HepG2 (cell line): ENCODE measurements around the gene AUTS2. TPM values are rescaled to one million over a fixed set of nuclear protein-coding genes. Genes with fewer than 3 reads are reported as not detected.

Source experiments
- ATAC-seq: fragments of 200-7000 bp; cut with Tn5 transposase; 3 replicates; pipeline ENCODE4 v1.9.1; 2020; ENCODE audit warnings: mild to moderate bottlenecking, moderate library complexity
- BruUV-seq: library from RNA; stranded (reverse); fragments of 400-500 nt; replicated peaks from 2 replicates; lab custom pipeline; 2021; lab: Mats Ljungman, UMichigan
- CTCF ChIA-PET: fragments of 300-600 bp; formaldehyde crosslinking; extraction: SDS; loops from one replicate; lab custom pipeline; 2021; ENCODE audit warnings: low total read pairs, inconsistent platforms, low intra/inter-chr PET ratio; lab: Yijun Ruan, JAX
- POLR2A ChIA-PET: fragments of 350-600 bp; sonication (Branson Sonifier 250); formaldehyde crosslinking; loops from one replicate; lab custom pipeline; 2020; ENCODE audit warnings: antibody characterized with exemption, inconsistent platforms; lab: Yijun Ruan, JAX
- DNase-seq: peaks from one replicate; pipeline ENCODE4 v3.0.0-alpha.2; 2015; ENCODE audit warnings: low spot score
- FAIRE-seq: peaks from 3 replicates; lab custom pipeline; 2011; peaks lifted over from hg19 to GRCh38; lab: Jason Lieb, UNC
- H2AFZ ChIP-seq: one replicate; pipeline ENCODE4 v1.6.1; 2011; ENCODE audit warnings: low read length, inconsistent platforms
- H3K27ac ChIP-seq: fragments of 300-600 bp; 3 replicates; pipeline ENCODE4 v1.8.0; 2011; ENCODE audit warnings: mixed run types, mild to moderate bottlenecking, mixed read lengths, low read length, inconsistent platforms; ENCODE audit not compliant: insufficient read depth; ENCODE audit errors: extremely low read length
- H3K27me3 ChIP-seq, 2 experiments: fragments of 200-600 bp in 1 of 2; 2 replicates in 1 of 2; 3 replicates in 1 of 2; pipeline versions ENCODE4 v1.6.0 to v1.8.0; 2011; ENCODE audit warnings: low read length in 2 of 2, mild to moderate bottlenecking in 2 of 2, moderate library complexity in 2 of 2, inconsistent platforms in 1 of 2; ENCODE audit not compliant: insufficient read depth in 2 of 2, control insufficient read depth in 1 of 2
- H3K36me3 ChIP-seq, 2 experiments: fragments of 200-600 bp in 1 of 2; replicated peaks in 1 of 2; 2 replicates in 1 of 2; 3 replicates in 1 of 2; pipeline versions ENCODE4 v1.5.1 to v1.8.0; 2011; ENCODE audit warnings: low read length in 2 of 2, inconsistent platforms in 1 of 2; ENCODE audit not compliant: insufficient read depth in 2 of 2, control insufficient read depth in 1 of 2
- H3K4me1 ChIP-seq: 2 replicates; pipeline ENCODE4 v1.5.1; 2012; ENCODE audit warnings: low read length, inconsistent platforms; ENCODE audit not compliant: insufficient read depth
- H3K4me2 ChIP-seq: 2 replicates; pipeline ENCODE4 v1.6.0; 2011; ENCODE audit warnings: low read depth, low read length, inconsistent platforms
- H3K4me3 ChIP-seq, 3 experiments: fragments of 200-600 bp in 1 of 3; sonication (generic), shearing (Covaris generic) in 1 of 3; replicated peaks in 1 of 3; 2 replicates each; pipeline ENCODE4 v1.5.1; 2011 to 2016; ENCODE audit warnings: low read length in 3 of 3, inconsistent platforms in 2 of 3, low read depth in 2 of 3, mild to moderate bottlenecking in 2 of 3, control low read depth in 1 of 3, mixed read lengths in 1 of 3; ENCODE audit not compliant: insufficient read depth in 1 of 3
- H3K79me2 ChIP-seq: one replicate; pipeline ENCODE4 v1.6.1; 2011; ENCODE audit warnings: low read length, inconsistent platforms; ENCODE audit not compliant: insufficient read depth
- H3K9ac ChIP-seq: 2 replicates; pipeline ENCODE4 v1.6.0; 2011; ENCODE audit warnings: mild to moderate bottlenecking, low read depth, low read length, inconsistent platforms; ENCODE audit not compliant: insufficient read depth
- H3K9me3 ChIP-seq: 2 replicates; pipeline ENCODE4 v1.5.1; 2012; ENCODE audit warnings: mild to moderate bottlenecking, low read length
- H4K20me1 ChIP-seq: 2 replicates; pipeline ENCODE4 v1.6.0; 2011; ENCODE audit warnings: inconsistent platforms, mild to moderate bottlenecking, low read length, moderate library complexity; ENCODE audit not compliant: insufficient read depth
- DDIT3 ChIP-seq: sonication (generic); formaldehyde crosslinking; IDR thresholded peaks from 2 replicates; pipeline ENCODE4 v1.4.0; 2020; ENCODE audit warnings: mild to moderate bottlenecking, missing genetic modification reagents
- KAT7 ChIP-seq: IDR thresholded peaks from 2 replicates; pipeline ENCODE4 v1.6.1; 2018; ENCODE audit warnings: borderline replicate concordance, missing compliant biosample characterization
- PTBP1 ChIP-seq: fragments of 200-400 bp; formaldehyde crosslinking; IDR thresholded peaks from 2 replicates; pipeline ENCODE4 v1.6.1; 2018; ENCODE audit warnings: low read length, low read depth; ENCODE audit not compliant: poor library complexity, severe bottlenecking
- RBFOX2 ChIP-seq: fragments of 200-400 bp; formaldehyde crosslinking; IDR thresholded peaks from 2 replicates; pipeline ENCODE4 v1.6.1; 2017; ENCODE audit warnings: low read depth, mild to moderate bottlenecking, low read length
- SETDB1 ChIP-seq: sonication (generic); formaldehyde crosslinking; IDR thresholded peaks from 2 replicates; pipeline ENCODE4 v1.5.1; 2020; ENCODE audit warnings: missing genetic modification reagents, mild to moderate bottlenecking, borderline replicate concordance
- SNAI1 ChIP-seq: sonication (generic); formaldehyde crosslinking; IDR thresholded peaks from 2 replicates; pipeline ENCODE4 v1.5.0; 2020; ENCODE audit warnings: mild to moderate bottlenecking, missing genetic modification reagents, borderline replicate concordance
- TRIM24 ChIP-seq: sonication (generic); formaldehyde crosslinking; IDR thresholded peaks from 2 replicates; pipeline ENCODE4 v1.8.0; 2022; ENCODE audit warnings: mild to moderate bottlenecking, missing genetic modification reagents
- ZBTB49 ChIP-seq: sonication (generic); formaldehyde crosslinking; IDR thresholded peaks from 2 replicates; pipeline ENCODE4 v1.4.0; 2020; ENCODE audit warnings: missing genetic modification reagents, borderline replicate concordance
- WGBS: methylation state at CpG from one replicate; pipeline ENCODE4 v1.1.6; 2017; ENCODE audit warnings: low lambda C conversion rate; 5-methylcytosine and 5-hydroxymethylcytosine counted together
- in situ Hi-C: cut with HindIII; loops from 2 replicates; pipeline ENCODE4 v1.10.0; 2017; ENCODE audit warnings: low pct_unique_long_range_greater_than_20kb; ENCODE audit not compliant: extremely low pct_ligation_motif_present
- intact Hi-C: fragments of 100-400 bp; cut with micrococcal nuclease; formaldehyde crosslinking; loops from one replicate; pipeline ENCODE4 v1.10.0; 2022; ENCODE audit not compliant: unreplicated experiment
- polyA plus RNA-seq, 8 experiments: library from polyadenylated mRNA; depleted of rRNA in 3 of 8; stranded (reverse) in 7 of 8; unstranded in 1 of 8; fragments of >200 nt; fragmentation: Illumina TruSeq in 4 of 8; extraction: Trizol in 4 of 8; gene quantifications; 2 replicates each; pipeline versions ENCODE4 v1.2.1 to v1.2.3, GENCODE V29; 2011 to 2016; ENCODE audit warnings: low read depth in 4 of 8, missing spikeins in 1 of 8, mixed read lengths in 1 of 8; ENCODE audit not compliant: insufficient read depth in 1 of 8
- total RNA-seq, 5 experiments: library from RNA; depleted of rRNA; stranded (reverse); fragments of >200 nt; fragmentation: Illumina TruSeq; extraction: Trizol; gene quantifications; 2 replicates each; pipeline ENCODE4 v1.2.3, GENCODE V29; 2016; ENCODE audit warnings: low read depth in 1 of 5

Gene AUTS2
- total and polyA plus RNA-seq, 2 of the 13 experiments (the other 11 are each of a cell fraction or from before 2014, with no cell fraction given): 0.38 TPM; not detected in 1

- POLR2A ChIA-PET: no interaction called here
- intact Hi-C loops: no loop called here
- Histone ChIP-seq H4K20me1 (no peaks in the 10 kb centered on the region), H3K9ac (no peak overlapping the region), H3K27me3 (no peaks in the 10 kb centered on the region), H3K4me1 (no peaks in the 10 kb centered on the region), H3K36me3 (no peaks in the 10 kb centered on the region), H2AFZ (no peak overlapping the region), H3K9me3 (no peaks in the 10 kb centered on the region), H3K27ac (no peak overlapping the region), H3K4me2 (no peak overlapping the region), H3K79me2 (no peaks in the 10 kb centered on the region), H3K4me3 (no peak overlapping the region)
- no peak for FAIRE-seq
- in situ Hi-C loops: no loop called here
- CTCF ChIA-PET: no interaction called here
- 0% methylated on average over 2 of the region's 2 CpGs for WGBS
- DNase-seq: no peak
- no TSS peak for BruUV-seq
- TF ChIP-seq SNAI1 (CRISPR knock-in tag) (no peak), ZBTB49 (CRISPR knock-in tag) (no peak), PTBP1 (no peak), TRIM24 (CRISPR knock-in tag) (no peak), DDIT3 (CRISPR knock-in tag) (no peak), RBFOX2 (no peak), SETDB1 (CRISPR knock-in tag) (no peak), KAT7 (CRISPR knock-in tag) (no peak)
- ATAC-seq: no peak
These were observed 470.3 kb downstream of the AUTS2 start for GRCh38 chr7:70068531-70068930.
